NCI-H1436 (cell line): ENCODE measurements around the gene PGF.

ENCODE experiments used
- DNase-seq: peaks from one replicate; lab custom pipeline; 2025; lab: John Stamatoyannopoulos, UW

Gene PGF

DNA sequence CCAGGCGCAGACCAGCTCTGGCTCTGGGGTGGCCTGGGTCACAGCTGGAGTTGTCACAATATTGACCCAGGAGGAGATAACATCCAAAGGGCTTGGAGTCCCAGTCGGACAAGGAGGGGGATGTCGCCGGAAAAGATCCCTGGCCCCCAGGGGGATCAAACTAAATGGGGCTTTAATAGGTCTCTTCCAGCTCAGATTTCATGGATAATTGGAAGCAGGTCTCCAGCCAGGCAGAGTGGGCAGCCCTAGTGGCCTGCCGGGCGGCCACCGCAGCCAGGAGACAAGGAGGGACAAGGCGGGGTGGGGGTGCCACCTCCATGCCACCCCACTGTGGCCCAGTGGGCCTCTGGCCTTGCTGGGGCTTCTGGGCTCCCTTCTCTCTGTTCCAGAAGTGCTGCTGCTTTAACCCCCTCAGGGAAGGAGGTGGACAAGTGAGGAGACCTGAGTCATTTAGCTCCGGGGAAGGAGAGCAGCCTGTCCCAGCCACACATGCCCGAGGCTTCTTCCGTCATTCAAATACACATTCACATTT, 23.1 kb upstream of the PGF start:
- DNase-seq: no peak

DNA sequence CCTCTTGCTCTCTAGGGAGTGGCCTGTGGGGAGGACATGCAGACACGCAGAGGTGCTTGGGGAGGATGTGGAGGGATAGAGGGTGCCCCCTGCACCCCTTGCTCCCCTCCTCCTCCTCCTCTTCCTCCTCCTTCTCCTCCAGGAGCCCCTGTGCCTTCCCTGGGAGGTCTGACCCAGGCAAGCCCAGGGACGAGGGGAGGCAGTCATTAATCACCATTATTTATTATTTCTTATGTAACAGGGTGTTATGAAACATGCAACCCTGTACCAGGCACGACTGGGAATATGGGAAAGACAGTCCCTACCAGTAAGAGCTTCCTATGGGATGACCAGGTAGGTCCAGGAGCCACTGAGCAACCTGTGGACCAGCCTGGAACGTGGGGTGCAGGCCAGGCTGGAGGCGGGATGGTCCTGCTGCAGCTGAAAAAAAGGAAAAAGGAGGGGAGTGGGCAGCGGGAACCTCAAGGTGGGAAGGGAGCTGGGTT, 22.5 kb upstream of the PGF start:
- DNase-seq: no peak

DNA sequence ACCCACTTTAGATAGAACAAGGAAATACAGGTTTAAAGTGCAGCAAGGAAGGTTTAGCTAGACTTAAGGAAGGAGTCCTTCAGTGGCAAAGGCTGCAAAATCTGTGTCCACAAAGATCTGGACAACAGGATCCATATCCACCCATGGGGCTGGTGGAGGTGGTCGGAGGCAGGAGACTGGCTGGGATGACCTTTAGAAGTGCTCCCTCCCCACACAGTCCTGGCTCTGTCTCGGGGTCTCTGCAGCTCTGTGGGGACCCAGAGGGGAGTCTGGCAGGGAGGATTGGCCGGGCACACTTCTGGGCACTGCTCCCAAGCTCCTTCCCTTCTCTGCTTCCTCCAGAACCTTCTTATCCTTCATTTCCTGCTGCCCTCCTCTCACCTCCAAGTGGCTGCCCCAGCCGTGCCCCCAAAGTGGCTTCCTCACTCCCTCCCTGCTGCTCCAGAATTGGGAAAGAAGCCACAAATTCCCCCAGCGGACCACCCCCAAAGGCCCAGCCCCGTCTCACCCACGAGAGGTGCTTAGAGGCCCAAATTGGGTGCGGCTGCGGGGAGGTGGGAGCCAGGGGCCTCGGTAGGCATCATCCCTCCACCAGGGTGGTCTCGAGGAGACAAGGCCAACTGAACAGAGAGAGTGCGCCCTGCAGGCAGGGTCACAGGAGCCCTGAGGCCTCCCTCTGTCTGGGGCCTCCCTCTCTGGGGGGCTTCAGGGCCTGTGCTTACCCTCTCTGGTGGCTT, 21.9 kb upstream of the PGF start:
- no peak for DNase-seq

DNA sequence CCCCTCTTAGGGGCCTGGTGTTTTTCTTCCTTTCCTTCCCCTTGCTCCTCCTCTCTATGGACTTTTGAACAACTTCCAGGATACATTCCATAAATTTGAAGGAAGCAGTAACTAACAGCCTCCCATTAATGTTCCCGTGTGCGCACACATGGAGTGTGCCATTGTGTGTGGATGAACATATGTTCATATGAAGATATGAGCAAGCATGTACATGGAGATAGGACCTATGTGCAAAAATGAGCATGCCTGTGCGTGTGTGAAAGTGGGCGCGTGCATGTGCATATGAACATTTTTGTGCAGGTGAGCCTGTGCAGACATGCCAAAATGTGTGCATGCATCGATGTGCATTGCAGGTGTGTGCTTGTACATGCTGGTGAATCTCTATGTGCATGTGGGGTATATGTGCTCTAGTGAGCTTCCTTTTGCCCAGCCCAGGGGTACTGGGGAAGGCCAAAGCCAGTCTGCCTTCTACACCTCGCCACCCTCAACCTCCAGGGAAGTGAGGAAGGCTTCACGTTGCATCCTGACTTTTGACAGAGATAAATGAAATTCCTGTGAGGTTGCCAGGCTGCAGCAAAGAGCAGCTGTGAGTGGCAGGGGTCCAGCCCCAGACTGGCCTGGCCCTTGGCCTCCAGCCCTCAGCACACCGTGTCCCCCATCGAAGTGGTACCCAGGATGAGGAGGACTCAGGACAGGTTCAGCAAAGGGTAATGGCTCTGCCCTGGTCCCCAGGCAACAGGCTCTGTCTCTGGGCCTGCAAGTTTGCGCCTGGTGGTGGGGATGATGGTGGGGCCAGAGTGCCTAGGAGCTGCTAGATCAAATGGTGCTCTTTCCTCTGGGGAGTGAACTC, 21.1 kb upstream of the PGF start:
- no peak for DNase-seq

DNA sequence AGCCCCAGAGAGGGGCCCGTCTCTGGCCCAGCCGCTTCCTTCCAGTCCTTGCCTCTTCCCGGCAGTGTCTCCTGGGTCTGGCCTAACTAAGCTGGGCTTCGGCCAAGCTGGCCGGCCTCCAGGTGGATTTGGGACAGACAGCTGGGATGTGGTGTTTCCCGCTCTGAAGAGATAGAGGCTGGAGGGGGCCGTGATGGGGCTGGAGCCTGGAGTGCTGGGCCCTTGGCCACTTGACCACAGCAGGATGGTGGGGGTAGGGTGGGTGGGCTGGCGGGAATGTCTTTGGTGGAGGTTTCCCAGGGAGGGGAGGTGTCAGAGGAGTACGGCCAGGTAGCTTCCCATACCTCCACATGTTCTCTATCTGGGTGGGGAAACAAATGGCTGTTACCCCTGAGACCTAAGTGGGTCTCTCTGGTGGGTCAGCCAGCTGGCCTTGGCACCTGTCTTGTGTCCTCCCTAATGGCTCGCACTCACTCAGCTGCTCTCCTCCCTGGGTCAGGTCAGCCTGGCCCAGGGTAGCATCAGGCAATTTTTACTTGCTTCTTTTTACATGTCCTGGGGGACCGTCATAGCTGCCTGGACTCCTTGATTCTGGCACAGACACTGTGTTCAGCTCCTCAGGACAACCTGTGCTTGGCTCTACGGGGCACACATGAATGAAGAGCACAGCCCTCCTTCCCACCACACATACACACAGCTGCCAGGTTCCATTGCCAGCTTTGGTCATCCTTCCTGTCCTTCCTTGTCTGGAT, 19.8 kb upstream of the PGF start:
- DNase-seq: no peak

DNA sequence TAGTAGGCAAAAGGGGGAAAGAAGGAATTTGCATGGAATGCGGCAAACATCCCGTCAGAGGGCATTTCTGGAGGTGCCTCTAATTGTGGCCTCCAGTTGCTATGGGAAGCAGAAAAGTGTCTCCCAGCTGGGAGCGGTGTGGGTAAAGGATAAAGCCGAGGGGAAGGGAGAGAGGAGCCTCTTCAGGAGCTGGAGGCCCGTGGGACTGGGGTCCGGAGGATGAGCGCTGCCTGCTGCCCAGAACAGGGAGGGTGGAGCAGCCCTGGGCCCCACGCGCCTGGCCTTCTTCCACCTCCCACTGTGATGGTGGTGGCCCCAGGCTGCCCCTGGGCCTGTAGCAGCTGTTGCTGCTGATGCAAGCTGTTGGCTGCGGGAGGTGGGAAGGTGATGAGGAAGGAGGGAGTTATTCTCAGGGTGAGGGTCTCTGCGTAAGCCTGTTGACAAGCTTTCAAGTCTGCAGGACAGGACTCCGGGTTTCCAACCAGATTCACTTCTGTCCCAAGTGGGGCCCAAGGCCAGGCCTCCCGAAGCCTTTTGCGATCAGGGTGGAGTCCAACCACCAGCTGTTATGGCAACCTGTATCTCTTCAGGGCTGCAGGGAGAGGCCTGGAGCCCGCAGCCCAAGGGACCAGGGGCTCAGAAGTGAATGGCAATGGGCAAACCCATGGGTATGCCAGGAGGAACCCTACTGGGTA, 19.1 kb upstream of the PGF start:
- no peak for DNase-seq

DNA sequence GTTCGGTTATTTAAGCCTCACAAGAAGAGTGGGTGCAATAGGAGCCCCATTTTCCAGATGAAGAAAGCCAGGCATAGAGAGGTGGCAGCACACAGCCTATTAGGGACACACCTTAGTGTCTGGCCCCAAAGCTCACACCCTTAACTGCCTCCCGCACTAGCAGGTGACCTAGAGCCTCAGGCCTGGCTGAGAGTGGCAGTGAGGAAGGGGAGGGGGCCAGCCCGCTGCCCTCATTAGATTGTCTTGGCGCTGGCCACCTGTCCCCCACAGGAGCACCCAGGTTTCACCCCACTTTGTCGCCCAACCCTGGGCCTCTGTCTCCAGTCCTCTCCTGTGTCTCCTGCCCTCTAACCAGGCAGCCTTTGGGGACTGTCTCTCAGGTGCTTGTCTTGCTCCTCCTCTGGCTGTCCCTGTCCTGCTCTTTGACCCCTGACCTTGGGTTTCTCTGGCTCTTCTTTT, 18.5 kb upstream of the PGF start:
- no peak for DNase-seq

DNA sequence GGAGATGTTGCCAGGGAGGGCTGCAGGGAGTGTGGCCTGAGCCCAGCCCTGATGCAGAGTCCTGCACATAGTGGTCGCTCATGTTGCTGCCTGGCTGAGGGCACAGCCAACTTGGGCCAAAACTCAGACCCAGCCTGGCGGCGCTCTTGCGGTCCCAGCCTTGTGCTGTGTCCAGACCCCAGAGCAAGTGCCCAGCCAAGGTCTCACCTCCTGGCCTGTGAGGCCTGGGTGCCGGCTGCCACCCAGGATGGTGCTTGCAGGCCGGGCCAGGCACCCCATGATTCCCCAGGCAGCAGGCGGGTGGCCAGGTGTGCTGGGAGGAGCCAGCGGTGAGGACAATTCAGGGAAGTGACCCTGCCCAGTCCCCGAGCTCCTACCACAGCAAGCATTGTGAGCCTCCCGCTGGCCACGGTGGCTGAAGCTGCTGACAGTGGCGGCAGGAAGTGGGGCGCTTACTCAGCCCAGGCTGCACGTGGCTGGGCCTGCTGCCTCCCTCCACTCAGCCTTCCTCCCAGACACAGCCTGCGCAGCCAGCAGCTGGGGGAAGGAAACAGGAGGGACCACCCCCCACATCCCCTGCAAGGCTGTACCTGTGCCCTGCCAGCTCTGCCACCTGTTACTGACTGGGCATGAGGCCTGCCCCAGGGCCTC, 17.7 kb upstream of the PGF start:
- DNase-seq: no peak

DNA sequence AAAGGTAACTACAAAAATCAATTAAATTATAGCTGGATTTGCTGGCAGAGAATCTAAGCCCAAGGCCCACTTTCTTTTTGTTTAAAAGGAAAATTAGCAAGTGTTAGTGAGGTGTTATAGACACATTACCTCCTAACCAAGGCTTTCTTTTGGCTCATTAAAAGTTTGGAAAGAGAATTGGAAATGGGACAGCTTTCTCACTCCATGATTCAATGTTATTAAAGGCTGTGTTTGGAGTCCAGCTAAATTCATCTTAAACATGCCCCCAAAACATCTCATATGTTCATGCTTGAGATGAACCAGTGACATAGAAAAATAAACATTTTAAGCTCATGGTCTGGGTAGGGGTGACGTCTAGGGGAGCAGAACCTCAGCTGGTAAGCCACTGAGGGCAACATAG, 13.4 kb upstream of the PGF start:
- no peak for DNase-seq

DNA sequence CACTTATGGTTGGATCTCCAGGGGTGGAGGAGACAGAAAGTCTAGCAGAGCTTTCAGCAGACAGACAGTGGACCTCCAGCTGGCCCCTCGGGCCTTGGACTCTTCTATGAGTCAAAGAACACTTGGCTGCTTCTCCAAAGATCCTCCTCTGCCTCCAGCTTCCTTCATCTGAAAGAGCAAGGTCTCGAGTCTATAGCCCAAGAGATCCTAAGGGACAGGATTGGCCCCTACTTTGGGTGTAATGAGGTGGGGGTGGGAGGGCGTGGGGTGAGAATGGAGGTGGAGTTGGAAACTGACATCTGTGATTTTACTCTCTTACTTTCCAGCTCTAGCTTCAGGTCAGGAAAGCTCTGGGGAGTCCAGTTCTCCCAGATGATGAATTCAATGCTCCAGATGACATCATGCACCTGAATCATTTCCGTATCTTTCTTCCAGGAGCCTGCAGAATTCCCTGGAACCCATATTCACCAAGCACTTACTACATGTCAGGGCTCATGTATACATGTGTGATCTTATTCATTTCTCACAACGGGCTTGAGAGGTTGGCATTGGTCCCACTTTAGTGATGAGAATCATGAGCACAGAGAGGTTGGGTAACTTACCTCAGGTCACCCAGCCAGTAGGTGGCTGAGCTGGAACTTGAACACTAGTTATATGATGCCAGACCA, 10.2 kb upstream of the PGF start:
- no peak for DNase-seq

DNA sequence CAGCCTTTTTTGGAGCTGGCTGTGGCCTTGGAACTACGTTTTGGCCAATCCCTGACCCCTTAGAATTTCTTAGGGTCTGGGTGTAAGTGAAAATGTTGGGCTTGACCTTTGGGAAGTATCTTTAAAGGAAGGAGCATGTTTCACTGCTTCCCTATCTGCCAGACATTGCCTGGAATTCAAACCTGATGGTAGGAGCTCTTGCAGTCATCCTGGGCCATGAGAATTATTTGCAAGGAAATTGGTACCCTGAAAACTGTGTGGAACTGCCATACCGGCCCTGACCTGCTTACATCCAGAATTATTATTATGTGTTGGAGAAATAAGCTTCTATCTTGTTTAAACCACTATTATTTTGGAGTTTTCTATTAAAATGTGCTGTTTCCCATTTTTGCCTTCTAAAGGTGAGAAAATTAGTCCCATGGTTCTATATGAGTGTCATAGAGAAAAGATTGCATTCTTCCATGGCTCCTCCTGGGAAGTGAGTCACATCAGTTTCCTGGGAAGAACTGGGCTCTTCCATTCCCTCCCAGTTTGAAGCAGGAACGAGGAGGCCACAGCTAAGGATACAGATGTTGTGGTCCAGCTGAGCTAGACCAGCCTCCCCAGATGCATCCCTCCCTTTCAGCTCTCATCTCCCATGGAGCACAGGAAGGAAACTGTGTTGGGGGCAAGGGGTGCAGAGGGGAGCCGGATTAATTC, 9.5 kb upstream of the PGF start:
- no peak for DNase-seq

DNA sequence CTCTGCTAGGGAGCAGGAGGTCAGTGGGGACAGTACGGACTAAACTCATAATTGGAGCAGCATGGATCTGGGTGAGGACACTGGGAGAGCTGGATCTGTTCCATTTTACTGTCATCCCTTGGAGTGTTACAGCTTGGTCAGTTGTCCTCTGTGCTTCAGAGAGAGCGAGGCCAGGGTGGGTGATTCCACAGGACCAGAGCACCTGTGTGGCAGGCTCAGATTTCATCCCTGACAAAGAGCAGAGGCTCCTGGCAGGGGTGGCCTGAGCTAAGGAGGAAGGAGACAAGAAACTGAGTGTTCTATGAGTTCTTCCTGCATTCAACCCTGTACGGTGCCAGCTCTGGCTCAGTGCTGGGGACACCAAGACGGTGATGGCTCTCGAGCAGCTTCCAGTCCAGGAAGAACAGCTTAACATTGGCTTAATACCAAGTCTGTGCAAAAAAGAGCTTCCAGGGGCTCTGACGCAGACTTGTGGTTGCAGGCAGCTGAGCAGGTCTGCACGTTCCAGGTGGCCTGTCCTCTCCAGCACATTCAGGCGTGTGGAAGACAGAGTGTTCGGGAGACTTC, 8.4 kb upstream of the PGF start:
- DNase-seq: no peak

DNA sequence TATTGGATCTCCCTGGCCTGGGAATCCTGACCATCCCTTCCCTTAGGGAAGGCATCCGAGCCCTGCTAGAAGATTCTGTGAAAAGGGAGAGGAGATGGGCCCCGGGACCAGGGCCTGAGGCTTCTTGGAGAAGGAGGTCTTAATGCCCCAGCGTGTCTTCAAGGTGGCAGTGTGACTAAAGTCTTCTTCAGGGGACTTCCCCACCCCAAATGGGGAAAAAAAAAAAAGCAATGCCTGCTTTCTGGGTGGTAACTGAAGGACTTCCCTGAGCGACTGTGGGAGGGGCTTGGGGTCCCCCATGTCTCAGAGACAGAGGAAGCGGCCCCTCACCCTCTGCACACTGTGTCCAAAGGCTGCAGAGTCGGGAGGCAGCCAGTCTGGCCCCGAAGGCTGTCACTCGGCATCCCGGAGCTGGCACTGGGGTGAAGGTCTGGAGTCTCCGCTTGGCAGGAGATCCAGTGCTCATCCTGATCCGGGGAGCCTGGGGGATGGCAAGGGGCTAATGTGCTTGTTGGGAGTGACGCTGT, 7.8 kb upstream of the PGF start:
- no peak for DNase-seq

DNA sequence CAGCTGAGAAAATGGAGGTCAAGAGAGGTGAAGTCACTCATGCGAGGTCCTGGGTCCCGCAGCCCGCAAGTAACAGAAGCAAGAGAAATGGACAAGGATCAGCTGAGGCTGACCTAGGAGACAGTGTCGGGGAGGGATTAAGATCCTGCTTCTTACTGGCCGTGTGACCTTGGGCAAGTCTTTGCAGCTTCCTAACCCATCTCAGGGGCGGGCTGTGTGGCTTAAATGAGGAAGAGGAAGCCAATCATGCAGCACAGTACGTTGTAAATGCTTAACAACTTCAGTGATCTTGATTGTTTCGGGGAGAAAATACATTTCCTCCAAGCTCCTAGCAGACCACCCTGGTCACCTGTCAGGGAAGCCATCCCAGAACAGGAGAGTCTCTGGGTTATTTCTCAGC, 7.1 kb upstream of the PGF start:
- DNase-seq: no peak

DNA sequence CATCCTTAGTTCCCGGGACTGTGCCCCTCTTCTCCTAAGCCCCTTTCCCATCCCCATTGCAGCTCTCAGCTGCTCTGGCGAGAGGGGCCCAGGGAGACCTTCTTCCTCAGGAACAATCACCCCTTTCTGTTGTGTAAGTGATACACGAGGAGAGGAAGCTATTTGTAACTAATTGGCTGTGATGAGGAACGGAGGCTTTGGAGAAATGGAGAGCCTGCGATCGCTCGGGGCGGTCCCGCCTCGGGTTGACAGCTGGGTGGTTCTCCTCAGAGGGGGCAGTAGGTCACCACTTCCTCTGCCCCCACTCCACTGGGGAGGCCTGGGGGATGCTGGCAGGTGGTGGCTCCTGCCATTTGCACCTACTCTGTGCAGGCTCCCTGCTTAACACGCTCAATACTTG, 6.6 kb upstream of the PGF start:
- no peak for DNase-seq

DNA sequence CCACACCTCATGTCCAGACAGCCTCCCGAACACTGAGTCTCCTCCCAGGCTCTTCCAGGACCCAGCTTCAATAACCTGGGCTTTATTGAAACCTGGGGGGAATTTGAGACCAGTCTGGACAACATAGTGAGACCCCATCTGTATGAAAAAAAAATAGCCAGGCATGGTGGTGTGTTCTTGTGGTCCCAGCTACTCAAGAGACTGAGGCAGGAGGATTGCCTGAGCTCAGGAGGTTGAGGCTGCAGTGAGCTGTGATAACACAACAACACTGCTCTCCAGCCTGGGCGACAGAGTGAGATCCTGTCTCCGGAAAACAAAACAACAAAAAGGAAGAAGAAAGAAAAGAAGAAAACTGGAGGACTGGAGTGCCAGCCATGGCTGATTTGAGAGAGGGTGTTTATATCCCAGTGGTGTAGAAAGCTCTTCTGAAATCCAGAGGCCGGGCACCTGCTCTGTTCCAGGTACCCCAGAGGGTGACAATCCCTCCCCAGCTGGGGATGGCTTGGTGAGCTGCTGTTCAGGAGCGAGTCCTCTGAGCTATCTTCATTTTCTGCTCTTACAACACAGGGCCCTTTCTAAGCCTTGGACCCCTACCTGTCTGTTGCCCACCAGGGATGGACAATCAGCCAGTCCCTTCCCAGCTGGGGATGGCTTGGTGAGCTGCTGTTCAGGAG, 6.0 kb upstream of the PGF start:
- DNase-seq: no peak

DNA sequence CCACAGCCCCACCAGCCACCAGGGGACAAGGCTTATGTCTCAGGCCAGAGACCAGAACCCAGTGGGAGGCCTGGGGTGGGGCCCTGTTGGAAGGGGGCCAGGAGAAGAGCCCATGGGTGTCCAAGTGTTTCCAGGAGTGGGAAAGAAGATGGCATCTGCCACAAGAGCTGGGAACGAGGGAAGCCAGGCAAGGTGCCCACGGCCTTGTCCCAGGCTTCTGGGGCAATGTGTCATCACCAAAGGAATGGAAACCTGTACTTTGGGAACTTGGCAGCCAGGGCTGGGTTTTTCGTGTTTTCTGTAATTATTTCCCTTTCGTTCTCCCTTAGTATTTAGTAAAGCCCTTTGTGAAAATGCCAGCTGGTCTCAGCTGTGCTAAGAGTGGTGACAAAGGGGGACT, 5.3 kb upstream of the PGF start:
- no peak for DNase-seq

DNA sequence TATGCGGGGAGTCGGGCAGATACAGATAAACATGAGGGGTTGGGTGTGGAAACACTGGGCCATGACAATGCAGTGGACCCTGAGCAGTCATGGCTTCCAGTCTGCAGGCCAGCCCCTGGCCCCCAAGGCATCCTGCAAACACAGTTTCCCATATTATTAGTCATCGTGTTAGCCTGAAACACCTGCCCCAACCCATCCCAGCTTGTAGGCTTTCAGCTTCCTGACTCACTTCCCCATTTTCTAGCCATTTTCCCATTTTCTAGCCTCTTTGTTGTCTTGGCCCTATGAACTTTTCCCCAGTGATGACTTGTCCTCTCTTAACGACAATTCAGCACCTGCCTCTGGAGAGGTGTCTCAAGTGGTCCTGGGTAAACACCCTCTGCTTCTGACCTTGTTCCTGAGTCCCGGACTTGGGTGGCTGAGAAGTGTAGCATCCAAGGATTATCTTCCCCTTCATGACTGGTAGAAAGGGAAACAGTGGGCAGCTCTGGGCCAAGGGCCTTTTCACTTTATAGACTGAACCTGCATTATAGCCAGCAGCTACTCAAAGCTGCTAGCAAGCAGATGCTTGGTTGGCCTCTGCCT, 4.3 kb upstream of the PGF start:
- no peak for DNase-seq
